Measurements from ENCODE around the gene TUBB3.

TUBB3 gene

GRCh38 chr16:89974870-89975269 is 51.7 kb downstream of the TUBB3 start:
- Histone ChIP-seq H3K9me3 (no peaks in the 10 kb centered on the region), H3K27me3 (no peaks in the 10 kb centered on the region), H3K36me3 (peaks cover 13% of the 10 kb centered on the region), H3K4me1 (ENCODE audit: control insufficient read depth in 1 of 2, insufficient read depth in 1 of 2, low read depth in 1 of 2, low read length in 1 of 2) (peaks cover 33 to 38% of the 10 kb centered on the region in 2 experiments), H3K27ac (no peak overlapping the region), H3K4me3 (ENCODE audit: low read depth in 1 of 2, low read length in 1 of 2) (no peak overlapping the region)
- TF ChIP-seq, protein P1, sequence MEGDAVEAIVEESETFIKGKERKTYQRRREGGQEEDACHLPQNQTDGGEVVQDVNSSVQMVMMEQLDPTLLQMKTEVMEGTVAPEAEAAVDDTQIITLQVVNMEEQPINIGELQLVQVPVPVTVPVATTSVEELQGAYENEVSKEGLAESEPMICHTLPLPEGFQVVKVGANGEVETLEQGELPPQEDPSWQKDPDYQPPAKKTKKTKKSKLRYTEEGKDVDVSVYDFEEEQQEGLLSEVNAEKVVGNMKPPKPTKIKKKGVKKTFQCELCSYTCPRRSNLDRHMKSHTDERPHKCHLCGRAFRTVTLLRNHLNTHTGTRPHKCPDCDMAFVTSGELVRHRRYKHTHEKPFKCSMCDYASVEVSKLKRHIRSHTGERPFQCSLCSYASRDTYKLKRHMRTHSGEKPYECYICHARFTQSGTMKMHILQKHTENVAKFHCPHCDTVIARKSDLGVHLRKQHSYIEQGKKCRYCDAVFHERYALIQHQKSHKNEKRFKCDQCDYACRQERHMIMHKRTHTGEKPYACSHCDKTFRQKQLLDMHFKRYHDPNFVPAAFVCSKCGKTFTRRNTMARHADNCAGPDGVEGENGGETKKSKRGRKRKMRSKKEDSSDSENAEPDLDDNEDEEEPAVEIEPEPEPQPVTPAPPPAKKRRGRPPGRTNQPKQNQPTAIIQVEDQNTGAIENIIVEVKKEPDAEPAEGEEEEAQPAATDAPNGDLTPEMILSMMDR (IDR thresholded peaks at IDR 0.05) = no peak

- Histone ChIP-seq H3K4me3 (ENCODE audit: low read depth in 1 of 2, low read length in 1 of 2) (no peak overlapping the region), H3K27me3 (no peaks in the 10 kb centered on the region), H3K4me1 (ENCODE audit: control insufficient read depth in 1 of 2, insufficient read depth in 1 of 2, low read depth in 1 of 2, low read length in 1 of 2) (no peaks in the 10 kb centered on the region), H3K9me3 (no peaks in the 10 kb centered on the region), H3K36me3 (peaks cover 67% of the 10 kb centered on the region), H3K27ac (no peak overlapping the region)
- TF ChIP-seq, protein P1 (IDR thresholded peaks at IDR 0.05) = no peak
Measured at GRCh38 chr16:89981414-89981813, 58.3 kb downstream of the TUBB3 start.

DNA sequence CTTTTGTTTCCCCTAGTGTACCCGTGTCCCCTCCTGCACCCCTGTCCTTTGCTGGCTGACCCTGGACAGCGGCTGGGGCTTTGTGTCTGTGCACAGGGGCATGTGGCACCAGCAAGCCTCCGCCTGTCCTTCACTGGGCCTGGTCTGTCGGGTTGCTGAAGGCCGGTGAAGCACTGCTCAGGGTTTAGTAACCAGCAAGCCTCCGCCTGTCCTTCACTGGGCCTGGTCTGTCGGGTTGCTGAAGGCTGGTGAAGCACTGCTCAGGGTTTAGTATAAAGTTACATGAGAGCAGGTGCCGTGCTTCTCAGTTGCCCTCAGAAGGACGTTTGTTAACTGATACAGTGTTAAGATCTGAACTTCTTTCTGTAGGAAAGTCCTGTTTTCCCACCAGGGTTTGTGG is 59.2 kb downstream of the TUBB3 start:
- H3K27ac ChIP-seq = no peak overlapping the region
- no peaks in the 10 kb centered on the region for H3K27me3 ChIP-seq
- peaks cover 76% of the 10 kb centered on the region for H3K36me3 ChIP-seq
- no peaks in the 10 kb centered on the region for H3K9me3 ChIP-seq
- TF ChIP-seq, protein P1 (IDR thresholded peaks at IDR 0.05) = no peak
- no peak overlapping the region for H3K4me3 ChIP-seq (ENCODE audit: low read depth in 1 of 2, low read length in 1 of 2)
- no peaks in the 10 kb centered on the region for H3K4me1 ChIP-seq (ENCODE audit: control insufficient read depth in 1 of 2, insufficient read depth in 1 of 2, low read depth in 1 of 2, low read length in 1 of 2)

DNA sequence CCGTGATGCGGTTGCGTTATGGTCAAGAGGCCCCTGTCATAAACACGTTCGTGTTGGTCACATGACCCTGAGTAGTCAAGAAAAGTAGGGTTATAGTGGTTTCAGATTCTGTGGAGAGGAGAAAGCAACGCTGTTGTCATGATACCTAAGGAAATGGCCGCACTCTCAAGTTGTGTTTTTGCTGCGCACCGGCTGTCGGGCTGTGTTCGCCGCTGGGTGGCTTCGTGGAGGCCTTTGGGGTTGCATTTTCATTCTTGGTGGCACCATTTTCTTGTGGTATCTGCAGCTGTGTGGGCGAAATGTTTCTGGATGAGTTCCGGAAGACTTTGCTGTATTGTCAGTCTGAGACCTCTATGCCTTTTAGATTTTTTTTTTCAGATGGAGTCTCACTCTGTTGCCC is 60.4 kb downstream of the TUBB3 start:
- Histone ChIP-seq H3K9me3 (no peaks in the 10 kb centered on the region), H3K4me1 (ENCODE audit: control insufficient read depth in 1 of 2, insufficient read depth in 1 of 2, low read depth in 1 of 2, low read length in 1 of 2) (no peaks in the 10 kb centered on the region), H3K27ac (no peak overlapping the region), H3K4me3 (ENCODE audit: low read depth in 1 of 2, low read length in 1 of 2) (no peak overlapping the region), H3K36me3 (peaks cover 72% of the 10 kb centered on the region), H3K27me3 (no peaks in the 10 kb centered on the region)
- TF ChIP-seq, protein P1 (IDR thresholded peaks at IDR 0.05) = no peak

GRCh38 chr16:89984216-89984615 is 61.1 kb downstream of the TUBB3 start:
- no peak overlapping the region for H3K4me3 ChIP-seq (ENCODE audit: low read depth in 1 of 2, low read length in 1 of 2)
- H3K27me3 ChIP-seq = no peaks in the 10 kb centered on the region
- no peaks in the 10 kb centered on the region for H3K4me1 ChIP-seq (ENCODE audit: control insufficient read depth in 1 of 2, insufficient read depth in 1 of 2, low read depth in 1 of 2, low read length in 1 of 2)
- H3K36me3 ChIP-seq = peaks cover 76% of the 10 kb centered on the region
- H3K9me3 ChIP-seq = no peaks in the 10 kb centered on the region
- TF ChIP-seq, protein P1 (IDR thresholded peaks at IDR 0.05) = no peak
- H3K27ac ChIP-seq = no peak overlapping the region

DNA sequence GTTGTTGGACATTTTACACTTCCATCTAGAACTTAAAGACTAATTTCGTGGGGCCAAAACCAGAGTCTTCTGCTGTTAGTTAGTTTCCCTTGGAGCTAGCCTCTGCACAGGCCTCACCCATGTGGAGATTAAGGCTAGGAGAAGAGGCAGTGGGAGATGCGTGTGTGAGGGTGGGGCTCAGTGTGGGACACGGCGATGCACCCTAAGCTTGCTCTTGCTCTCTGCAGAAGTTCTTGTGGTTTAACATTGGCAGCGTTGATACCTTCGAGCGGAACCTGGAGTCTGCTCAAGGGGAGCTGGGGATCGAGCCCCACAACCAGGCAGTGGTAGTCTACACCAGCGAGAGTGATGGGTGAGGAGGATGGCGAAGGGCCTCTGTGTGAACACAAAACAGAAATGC is 62.1 kb downstream of the TUBB3 start:
- Histone ChIP-seq H3K27ac (no peak overlapping the region), H3K4me3 (ENCODE audit: low read depth in 1 of 2, low read length in 1 of 2) (no peak overlapping the region), H3K36me3 (peaks cover 75% of the 10 kb centered on the region), H3K4me1 (ENCODE audit: control insufficient read depth in 1 of 2, insufficient read depth in 1 of 2, low read depth in 1 of 2, low read length in 1 of 2) (no peaks in the 10 kb centered on the region), H3K27me3 (no peaks in the 10 kb centered on the region), H3K9me3 (no peaks in the 10 kb centered on the region)
- TF ChIP-seq, protein P1 (IDR thresholded peaks at IDR 0.05) = no peak

Measured in neutrophil (primary cell).